ENCODE results near the gene WBP2NL.

- TF ChIP-seq CTCF (IDR thresholded peaks at IDR 0.05; ENCODE audit: low read depth, low read length, poor library complexity, severe bottlenecking) (no peak), EZH2phosphoT487 (IDR thresholded peaks at IDR 0.05; ENCODE audit: borderline replicate concordance, low read length) (no peak)
Measured at GRCh38 chr22:42072606-42073330, 74.2 kb downstream of the WBP2NL start.
